Endothelial cell of umbilical vein (primary cell): Measurements from ENCODE around the gene GNL2. TPM values are rescaled to one million over a fixed set of nuclear protein-coding genes. Genes with fewer than 3 reads are reported as not detected.
"Not testable (repeated sequence)": the region's sequence is repeated elsewhere in the genome, so short reads cannot be mapped to it uniquely, and the experiment has no call there.

ENCODE experiments used
- BruUV-seq: library from RNA; stranded (reverse); fragments of 400-500 nt; replicated peaks from 2 replicates; lab custom pipeline; 2021; lab: Mats Ljungman, UMichigan
- CTCF ChIA-PET: fragments of 300-600, 350-600 bp; sonication (Branson Sonifier 250); formaldehyde crosslinking; loops from one replicate; lab custom pipeline; 2021; ENCODE audit warnings: antibody characterized with exemption, inconsistent platforms; lab: Charles Lee
- POLR2A ChIA-PET: fragments of 300-600, 350-600 bp; sonication (Branson Sonifier 250); formaldehyde crosslinking; loops from one replicate; lab custom pipeline; 2021; ENCODE audit warnings: antibody characterized with exemption, inconsistent platforms; lab: Charles Lee
- DNase-seq: peaks from one replicate; pipeline ENCODE4 v3.0.0-alpha.2; 2011; ENCODE audit warnings: low read depth, low spot score
- FAIRE-seq: peaks from 2 replicates; lab custom pipeline; 2011; peaks lifted over from hg19 to GRCh38; lab: Jason Lieb, UNC
- H2AFZ ChIP-seq: 2 replicates; pipeline ENCODE4 v1.6.0; 2012; ENCODE audit warnings: low read depth, low read length, control low read depth, inconsistent platforms
- H3K27ac ChIP-seq: 2 replicates; pipeline ENCODE4 v1.5.1; 2011; ENCODE audit warnings: low read depth, mild to moderate bottlenecking, control low read depth, low read length, moderate library complexity; ENCODE audit not compliant: insufficient read depth
- H3K27me3 ChIP-seq, 2 experiments: 2 replicates each; pipeline versions ENCODE4 v1.6.0 to v1.6.1; 2011; ENCODE audit warnings: low read length in 2 of 2, mixed read lengths in 1 of 2; ENCODE audit not compliant: control insufficient read depth in 2 of 2, insufficient read depth in 2 of 2
- H3K36me3 ChIP-seq, 2 experiments: 2 replicates in 1 of 2; 3 replicates in 1 of 2; pipeline ENCODE4 v1.5.1; 2011; ENCODE audit warnings: low read length in 2 of 2, mild to moderate bottlenecking in 1 of 2, moderate library complexity in 1 of 2; ENCODE audit not compliant: control insufficient read depth in 2 of 2, insufficient read depth in 2 of 2; ENCODE audit errors: extremely low read depth in 1 of 2
- H3K4me1 ChIP-seq: 3 replicates; pipeline ENCODE4 v1.5.1; 2011; ENCODE audit warnings: mild to moderate bottlenecking, low read length; ENCODE audit not compliant: control insufficient read depth, insufficient read depth; ENCODE audit errors: extremely low read depth
- H3K4me2 ChIP-seq: 2 replicates; pipeline ENCODE4 v1.6.1; 2011; ENCODE audit warnings: low read length, control low read depth, mixed read lengths; ENCODE audit not compliant: insufficient read depth
- H3K4me3 ChIP-seq, 3 experiments: fragments of 200-600 bp in 1 of 3; sonication (generic), shearing (Covaris generic) in 1 of 3; replicated peaks in 1 of 3; 2 replicates each; pipeline ENCODE4 v1.5.1; 2011 to 2016; ENCODE audit warnings: control low read depth in 3 of 3, low read length in 3 of 3, mild to moderate bottlenecking in 2 of 3, inconsistent platforms in 1 of 3, low read depth in 1 of 3, moderate library complexity in 1 of 3; ENCODE audit not compliant: insufficient read depth in 1 of 3
- H3K79me2 ChIP-seq: 2 replicates; pipeline ENCODE4 v1.6.0; 2012; ENCODE audit warnings: low read length, inconsistent platforms; ENCODE audit not compliant: control insufficient read depth, insufficient read depth
- H3K9ac ChIP-seq: replicated peaks from 2 replicates; pipeline ENCODE3; 2011; ENCODE audit warnings: low read length, control low read depth; ENCODE audit not compliant: insufficient read depth; ENCODE audit errors: extremely low read depth
- H3K9me1 ChIP-seq: replicated peaks from 3 replicates; pipeline ENCODE4 v1.6.0; 2011; ENCODE audit warnings: mild to moderate bottlenecking, low read length; ENCODE audit not compliant: control insufficient read depth, insufficient read depth; ENCODE audit errors: extremely low read depth
- H3K9me3 ChIP-seq: replicated peaks from 2 replicates; pipeline ENCODE4 v1.5.1; 2012; ENCODE audit warnings: low read length, inconsistent platforms; ENCODE audit not compliant: control insufficient read depth, insufficient read depth
- H4K20me1 ChIP-seq: replicated peaks from 2 replicates; pipeline ENCODE3; 2011; ENCODE audit warnings: mild to moderate bottlenecking, low read length; ENCODE audit not compliant: control insufficient read depth, insufficient read depth; ENCODE audit errors: extremely low read depth
- EZH2 ChIP-seq: IDR thresholded peaks from 2 replicates; pipeline ENCODE4 v1.6.1; 2012; ENCODE audit warnings: borderline replicate concordance, low read depth, mild to moderate bottlenecking, moderate library complexity, low read length, inconsistent platforms; ENCODE audit not compliant: severe bottlenecking
- GATA2 ChIP-seq: IDR thresholded peaks from 2 replicates; pipeline ENCODE4 v1.7.0; 2011; ENCODE audit warnings: low read depth, mild to moderate bottlenecking, moderate library complexity, mixed read lengths, low read length; ENCODE audit not compliant: insufficient read length, insufficient read depth
- dilution Hi-C: fragments of 300-500 bp; cut with MboI; formaldehyde crosslinking; loops from one replicate; pipeline ENCODE4 v1.15.0; 2019; ENCODE audit warnings: low sequenced_read_pairs; ENCODE audit not compliant: extremely low pct_ligation_motif_present
- intact Hi-C: fragments of 100-400 bp; cut with micrococcal nuclease; formaldehyde crosslinking; loops from one replicate; pipeline ENCODE4 v1.10.0; 2022
- polyA plus RNA-seq, 4 experiments: library from polyadenylated mRNA; depleted of rRNA in 3 of 4; stranded (reverse) in 3 of 4; unstranded in 1 of 4; fragments of >200 nt; gene quantifications; 2 replicates each; pipeline versions ENCODE4 v1.2.1 to v1.2.3, GENCODE V29; 2011 to 2012; ENCODE audit warnings: missing spikeins in 1 of 4
- total RNA-seq: library from RNA; stranded (reverse); gene quantifications from 2 replicates; pipeline ENCODE4 v1.2.3, GENCODE V29; 2021
- TF ChIP-seq, protein P1 (sequence below): IDR thresholded peaks from 2 replicates; pipeline ENCODE4 v1.6.1; 2011; ENCODE audit not compliant: insufficient read depth, insufficient read length
- TF ChIP-seq, protein P2 (sequence below), 2 donors: IDR thresholded peaks; 1 replicate in 1 of 2; 2 replicates in 1 of 2; pipeline ENCODE4 v1.5.1; 2011; ENCODE audit warnings: low read length in 2 of 2, mild to moderate bottlenecking in 2 of 2, moderate library complexity in 2 of 2, control low read depth in 1 of 2, inconsistent platforms in 1 of 2, low read depth in 1 of 2; ENCODE audit not compliant: insufficient read depth in 1 of 2; ENCODE audit errors: extremely low read depth in 1 of 2

The GNL2 gene
- total and polyA plus RNA-seq, 2 donors (not counting 3 experiments of a cell fraction or from before 2014, with no cell fraction given), result 18.0 to 55.5 TPM

DNA sequence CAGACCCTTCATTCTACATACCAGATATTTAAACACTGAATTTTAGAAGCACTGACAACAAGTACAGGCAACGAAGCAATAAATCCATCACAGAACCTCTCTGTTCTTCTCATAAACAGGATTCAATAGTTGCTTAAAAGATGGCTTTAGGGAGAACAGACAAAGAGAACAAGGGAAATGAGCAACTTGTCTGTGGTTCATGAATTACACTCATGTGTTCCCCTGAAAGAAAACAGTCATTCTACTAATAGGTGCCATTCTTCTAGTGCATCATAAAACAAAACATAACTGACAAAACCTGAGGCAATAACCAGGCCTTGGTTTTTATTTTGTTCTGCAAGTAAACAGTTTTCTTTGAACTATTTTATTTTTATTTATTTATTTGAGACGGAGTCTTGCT, 6.8 kb downstream of the GNL2 start:
- no peak overlapping the region for H3K27ac ChIP-seq
- intact Hi-C loops, result no loop called here
- H3K9me3 ChIP-seq, result no peaks in the 10 kb centered on the region
- ChIA-PET POLR2A (no interaction called here), CTCF (interaction anchor here (1.6 kb wide), 2 partner anchors 10 to 14 kb away, joined by 3 read pairs; no protein-coding TSS in a partner anchor)
- no peaks in the 10 kb centered on the region for H3K27me3 ChIP-seq
- peaks cover 21 to 31% of the 10 kb centered on the region in 2 experiments for H3K36me3 ChIP-seq
- H3K79me2 ChIP-seq, result peaks cover 33% of the 10 kb centered on the region
- peaks cover 4% of the 10 kb centered on the region for H3K4me1 ChIP-seq
- DNase-seq (no peak), FAIRE-seq (no peak)
- H2AFZ ChIP-seq, result no peak overlapping the region
- TF ChIP-seq EZH2 (no peak), GATA2 (no peak)
- TF ChIP-seq, protein P1, sequence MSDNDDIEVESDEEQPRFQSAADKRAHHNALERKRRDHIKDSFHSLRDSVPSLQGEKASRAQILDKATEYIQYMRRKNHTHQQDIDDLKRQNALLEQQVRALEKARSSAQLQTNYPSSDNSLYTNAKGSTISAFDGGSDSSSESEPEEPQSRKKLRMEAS, result no peak
- TF ChIP-seq, protein P2, sequence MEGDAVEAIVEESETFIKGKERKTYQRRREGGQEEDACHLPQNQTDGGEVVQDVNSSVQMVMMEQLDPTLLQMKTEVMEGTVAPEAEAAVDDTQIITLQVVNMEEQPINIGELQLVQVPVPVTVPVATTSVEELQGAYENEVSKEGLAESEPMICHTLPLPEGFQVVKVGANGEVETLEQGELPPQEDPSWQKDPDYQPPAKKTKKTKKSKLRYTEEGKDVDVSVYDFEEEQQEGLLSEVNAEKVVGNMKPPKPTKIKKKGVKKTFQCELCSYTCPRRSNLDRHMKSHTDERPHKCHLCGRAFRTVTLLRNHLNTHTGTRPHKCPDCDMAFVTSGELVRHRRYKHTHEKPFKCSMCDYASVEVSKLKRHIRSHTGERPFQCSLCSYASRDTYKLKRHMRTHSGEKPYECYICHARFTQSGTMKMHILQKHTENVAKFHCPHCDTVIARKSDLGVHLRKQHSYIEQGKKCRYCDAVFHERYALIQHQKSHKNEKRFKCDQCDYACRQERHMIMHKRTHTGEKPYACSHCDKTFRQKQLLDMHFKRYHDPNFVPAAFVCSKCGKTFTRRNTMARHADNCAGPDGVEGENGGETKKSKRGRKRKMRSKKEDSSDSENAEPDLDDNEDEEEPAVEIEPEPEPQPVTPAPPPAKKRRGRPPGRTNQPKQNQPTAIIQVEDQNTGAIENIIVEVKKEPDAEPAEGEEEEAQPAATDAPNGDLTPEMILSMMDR (IDR thresholded peaks at IDR 0.05; ENCODE audit: extremely low read depth in 1 of 2, insufficient read depth in 1 of 2, low read depth in 1 of 2, low read length in 2 of 2), result no peak
- dilution Hi-C loops, result no loop called here
- no peaks in the 10 kb centered on the region for H3K9me1 ChIP-seq
- H4K20me1 ChIP-seq, result no peaks in the 10 kb centered on the region
- H3K9ac ChIP-seq, result no peak overlapping the region
- no peak overlapping the region for H3K4me2 ChIP-seq
- no TSS peak for BruUV-seq
- no peak overlapping the region for H3K4me3 ChIP-seq

- Histone ChIP-seq H3K36me3 (peaks cover 16 to 31% of the 10 kb centered on the region in 2 experiments), H3K79me2 (peaks cover 11% of the 10 kb centered on the region)
- FAIRE-seq, H2AFZ ChIP-seq, H3K9me3 ChIP-seq, H3K4me2 ChIP-seq, BruUV-seq, H3K4me1 ChIP-seq, POLR2A ChIA-PET, H3K9me1 ChIP-seq, H3K4me3 ChIP-seq, DNase-seq, CTCF ChIA-PET, H3K9ac ChIP-seq, H4K20me1 ChIP-seq, H3K27me3 ChIP-seq, H3K27ac ChIP-seq, dilution Hi-C loops, intact Hi-C loops: not testable (repeated sequence)
Observed at GRCh38 chr1:37584544-37584943, 11.2 kb downstream of the GNL2 start.
